Lower lobe of right lung (tissue), 2 donors: ENCODE measurements around the gene RAB24. TPM values are rescaled to one million over a fixed set of nuclear protein-coding genes. Genes with fewer than 3 reads are reported as not detected.

Source experiments
- ATAC-seq, 2 donors: fragments of 200-7000 bp; cut with Tn5 transposase; one replicate each; pipeline ENCODE4 v1.9.1; 2020 to 2022; ENCODE audit warnings: mild to moderate bottlenecking in 2 of 2, moderate library complexity in 2 of 2
- DNase-seq: peaks from one replicate; pipeline ENCODE4 v3.0.0-alpha.2; 2020
- H3K27ac ChIP-seq: fragments of 200-600 bp; one replicate; pipeline ENCODE4 v1.8.0; 2022
- H3K27me3 ChIP-seq: fragments of 200-600 bp; one replicate; pipeline ENCODE4 v1.8.0; 2022; ENCODE audit warnings: low read depth
- H3K36me3 ChIP-seq: fragments of 200-600 bp; one replicate; pipeline ENCODE4 v1.8.0; 2022; ENCODE audit warnings: mild to moderate bottlenecking
- H3K4me1 ChIP-seq: fragments of 200-600 bp; one replicate; pipeline ENCODE4 v1.8.0; 2022
- H3K4me3 ChIP-seq: fragments of 200-600 bp; one replicate; pipeline ENCODE4 v1.8.0; 2022; ENCODE audit warnings: mild to moderate bottlenecking
- H3K9me3 ChIP-seq: fragments of 200-600 bp; one replicate; pipeline ENCODE4 v1.8.0; 2022
- intact Hi-C: fragments of 100-400 bp; cut with DNase I; formaldehyde crosslinking; loops from one replicate; pipeline ENCODE4 v1.11.0; 2022
- total RNA-seq: library from RNA; stranded (reverse); fragmentation: NEBNext Ultra II Directional; extraction: Animal tissue kit (Norgen Biotek cat#: 25700); gene quantifications from one replicate; pipeline ENCODE4 v1.2.1, GENCODE V29; 2021
- TF ChIP-seq, protein P1 (sequence below): fragments of 200-600 bp; IDR thresholded peaks from one replicate; pipeline ENCODE4 v1.8.0; 2022; ENCODE audit warnings: antibody characterized with exemption, mild to moderate bottlenecking
- donor health status: DM: no; HTN: yes; CAD: no; lungs with severe emphysema.

The RAB24 gene
- total RNA-seq, 1 donor from 2014 or later: 41.6 TPM

DNA sequence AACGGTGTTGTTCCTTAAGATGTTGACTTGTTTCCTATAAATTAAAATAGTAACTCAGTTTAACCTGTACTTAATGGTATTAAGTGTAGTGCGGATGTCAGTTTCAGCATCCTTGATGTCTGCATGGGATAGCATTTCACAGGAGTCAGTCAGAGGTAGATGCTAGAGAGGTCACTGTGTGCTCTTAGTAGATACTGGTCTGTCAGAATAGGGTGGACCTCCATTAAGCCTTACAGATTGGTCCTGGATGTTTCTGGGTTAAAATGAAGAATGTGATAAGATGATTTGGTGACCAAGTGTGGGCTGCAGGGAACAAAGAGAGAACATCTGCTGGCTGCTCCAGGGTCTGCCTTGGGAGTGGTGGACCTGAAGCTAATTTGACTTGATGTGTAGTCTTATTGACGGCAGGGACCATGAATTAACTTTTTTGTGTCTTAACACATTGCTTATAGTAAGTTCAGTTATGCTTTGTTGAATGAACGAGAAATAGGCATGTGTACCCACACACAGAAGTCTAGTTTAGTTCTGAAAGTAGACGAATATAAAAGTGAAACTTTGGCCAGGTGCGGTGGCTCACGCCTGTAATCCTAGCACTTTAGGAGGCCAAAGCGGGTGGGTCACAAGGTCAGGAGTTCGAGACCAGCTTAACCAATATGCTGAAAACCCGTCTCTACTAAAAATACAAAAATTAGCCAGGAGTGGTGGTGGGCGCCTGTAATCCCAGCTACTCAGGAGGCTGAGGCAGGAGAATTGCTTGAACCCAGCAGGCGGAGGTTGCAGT is 12.5 kb downstream of the RAB24 start:
- ATAC-seq (no peak), DNase-seq (no peak)
- Histone ChIP-seq H3K9me3 (no peaks in the 10 kb centered on the region), H3K27me3 (no peaks in the 10 kb centered on the region), H3K27ac (no peak overlapping the region), H3K4me3 (no peak overlapping the region), H3K4me1 (peaks cover 5% of the 10 kb centered on the region), H3K36me3 (peaks cover 99% of the 10 kb centered on the region)
- intact Hi-C loops: no loop called here
- TF ChIP-seq, protein P1, sequence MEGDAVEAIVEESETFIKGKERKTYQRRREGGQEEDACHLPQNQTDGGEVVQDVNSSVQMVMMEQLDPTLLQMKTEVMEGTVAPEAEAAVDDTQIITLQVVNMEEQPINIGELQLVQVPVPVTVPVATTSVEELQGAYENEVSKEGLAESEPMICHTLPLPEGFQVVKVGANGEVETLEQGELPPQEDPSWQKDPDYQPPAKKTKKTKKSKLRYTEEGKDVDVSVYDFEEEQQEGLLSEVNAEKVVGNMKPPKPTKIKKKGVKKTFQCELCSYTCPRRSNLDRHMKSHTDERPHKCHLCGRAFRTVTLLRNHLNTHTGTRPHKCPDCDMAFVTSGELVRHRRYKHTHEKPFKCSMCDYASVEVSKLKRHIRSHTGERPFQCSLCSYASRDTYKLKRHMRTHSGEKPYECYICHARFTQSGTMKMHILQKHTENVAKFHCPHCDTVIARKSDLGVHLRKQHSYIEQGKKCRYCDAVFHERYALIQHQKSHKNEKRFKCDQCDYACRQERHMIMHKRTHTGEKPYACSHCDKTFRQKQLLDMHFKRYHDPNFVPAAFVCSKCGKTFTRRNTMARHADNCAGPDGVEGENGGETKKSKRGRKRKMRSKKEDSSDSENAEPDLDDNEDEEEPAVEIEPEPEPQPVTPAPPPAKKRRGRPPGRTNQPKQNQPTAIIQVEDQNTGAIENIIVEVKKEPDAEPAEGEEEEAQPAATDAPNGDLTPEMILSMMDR: no peak

DNA sequence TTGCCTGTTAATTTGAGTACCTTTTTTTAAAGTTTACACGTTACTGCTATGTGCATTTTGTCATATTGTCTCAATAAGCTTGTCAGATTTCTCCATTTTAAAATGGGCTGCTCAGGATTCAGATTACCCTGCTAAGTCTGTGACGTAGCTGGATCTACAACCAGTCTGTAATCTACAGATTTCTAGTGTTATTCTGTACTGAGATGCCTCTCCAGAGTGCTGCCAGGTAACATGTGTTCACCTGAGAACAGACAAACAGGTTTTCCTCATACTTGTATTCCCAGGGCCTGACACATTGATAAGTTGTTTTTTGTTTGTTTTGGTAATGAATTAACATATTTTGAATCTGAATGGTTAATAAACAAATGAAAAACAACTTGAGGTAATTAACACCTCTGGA is 15.3 kb downstream of the RAB24 start:
- Histone ChIP-seq H3K27me3 (no peaks in the 10 kb centered on the region), H3K27ac (no peak overlapping the region), H3K36me3 (peaks cover 100% of the 10 kb centered on the region), H3K4me3 (no peak overlapping the region), H3K9me3 (no peaks in the 10 kb centered on the region), H3K4me1 (no peaks in the 10 kb centered on the region)
- DNase-seq (no peak), ATAC-seq (no peak)
- TF ChIP-seq, protein P1: no peak
- intact Hi-C loops: no loop called here

DNA sequence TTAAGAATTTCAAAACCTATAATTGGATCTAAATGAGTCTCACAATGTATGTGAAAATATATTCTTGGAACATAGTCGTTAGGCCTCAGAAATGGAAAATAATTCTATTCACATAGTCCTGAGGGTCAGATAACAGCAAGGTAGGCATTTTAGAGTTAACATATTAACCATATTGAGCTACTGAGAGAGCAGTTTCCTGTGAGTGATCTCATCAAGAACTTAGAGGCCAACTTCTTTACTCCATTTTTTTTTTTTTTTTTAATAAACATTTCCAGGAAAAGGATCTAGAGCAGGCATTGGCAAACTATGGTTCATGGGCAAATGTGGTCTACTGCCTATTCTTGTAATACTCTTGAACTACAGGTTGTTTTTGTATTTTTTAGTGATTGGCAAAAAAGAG is 26.6 kb downstream of the RAB24 start:
- H3K27ac ChIP-seq: no peak overlapping the region
- TF ChIP-seq, protein P1: no peak
- H3K4me3 ChIP-seq: no peak overlapping the region
- H3K4me1 ChIP-seq: no peaks in the 10 kb centered on the region
- no peak for ATAC-seq
- H3K36me3 ChIP-seq: peaks cover 92% of the 10 kb centered on the region
- intact Hi-C loops: no loop called here
- no peaks in the 10 kb centered on the region for H3K27me3 ChIP-seq
- no peak for DNase-seq
- no peaks in the 10 kb centered on the region for H3K9me3 ChIP-seq

DNA sequence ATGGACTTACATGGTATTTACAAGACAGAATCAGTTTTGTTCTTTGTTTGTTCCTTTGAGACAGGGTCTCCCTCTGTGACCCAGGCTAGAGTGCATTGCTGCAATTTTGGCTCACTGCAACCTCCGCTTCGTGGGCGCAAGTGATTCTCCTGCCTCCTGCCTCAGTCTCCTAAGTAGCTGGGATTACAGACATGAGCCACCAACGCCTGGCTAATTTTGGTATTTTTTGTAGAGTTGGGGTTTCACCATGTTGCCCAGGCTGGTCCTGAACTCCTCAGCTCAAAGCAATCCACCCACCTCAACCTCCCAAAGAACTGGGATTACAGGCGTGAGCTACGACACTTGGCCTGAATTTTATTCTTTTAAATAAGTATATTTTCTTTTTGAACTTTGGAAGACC is 27.6 kb downstream of the RAB24 start:
- Histone ChIP-seq H3K4me1 (no peaks in the 10 kb centered on the region), H3K9me3 (no peaks in the 10 kb centered on the region), H3K4me3 (no peak overlapping the region), H3K36me3 (peaks cover 92% of the 10 kb centered on the region), H3K27ac (no peak overlapping the region), H3K27me3 (no peaks in the 10 kb centered on the region)
- TF ChIP-seq, protein P1: no peak
- DNase-seq (no peak), ATAC-seq (no peak)
- intact Hi-C loops: no loop called here

- H3K4me1 ChIP-seq: no peaks in the 10 kb centered on the region
- no peaks in the 10 kb centered on the region for H3K9me3 ChIP-seq
- intact Hi-C loops: no loop called here
- DNase-seq: no peak
- no peaks in the 10 kb centered on the region for H3K27me3 ChIP-seq
- H3K27ac ChIP-seq: no peak overlapping the region
- ATAC-seq: no peak
- H3K36me3 ChIP-seq: peaks cover 96% of the 10 kb centered on the region
- TF ChIP-seq, protein P1: no peak
- no peak overlapping the region for H3K4me3 ChIP-seq
These were observed 32.4 kb downstream of the RAB24 start for GRCh38 chr5:177271113-177271512.
